ENCODE measurements around the gene TUT7. TPM values are rescaled to one million over a fixed set of nuclear protein-coding genes. Genes with fewer than 3 reads are reported as not detected.

Gene TUT7
- total RNA-seq, 6 experiments from 2014 or later: 17.8 to 23.9 (median 19.2) TPM

DNA sequence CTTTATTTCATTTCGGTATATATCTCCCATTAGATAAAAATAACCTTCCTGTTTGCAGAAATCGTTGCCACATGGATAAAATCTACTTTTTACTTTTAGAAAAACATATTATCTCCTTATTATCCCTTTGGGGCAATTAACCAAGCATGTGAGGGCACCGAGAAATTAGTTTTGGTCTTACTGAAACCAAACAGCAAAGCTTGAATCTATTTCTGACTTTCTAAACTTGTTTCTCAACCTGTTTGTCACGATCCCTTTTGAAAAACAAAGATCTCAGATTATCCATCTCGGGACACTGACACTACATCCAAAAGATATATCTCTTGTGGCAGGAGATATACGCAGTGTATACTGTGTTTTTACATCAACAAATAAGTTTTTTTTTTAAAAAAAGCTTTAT lies 2.3 kb downstream of the TUT7 start:
- DNase-seq: no peak
- TF ChIP-seq, protein P1, sequence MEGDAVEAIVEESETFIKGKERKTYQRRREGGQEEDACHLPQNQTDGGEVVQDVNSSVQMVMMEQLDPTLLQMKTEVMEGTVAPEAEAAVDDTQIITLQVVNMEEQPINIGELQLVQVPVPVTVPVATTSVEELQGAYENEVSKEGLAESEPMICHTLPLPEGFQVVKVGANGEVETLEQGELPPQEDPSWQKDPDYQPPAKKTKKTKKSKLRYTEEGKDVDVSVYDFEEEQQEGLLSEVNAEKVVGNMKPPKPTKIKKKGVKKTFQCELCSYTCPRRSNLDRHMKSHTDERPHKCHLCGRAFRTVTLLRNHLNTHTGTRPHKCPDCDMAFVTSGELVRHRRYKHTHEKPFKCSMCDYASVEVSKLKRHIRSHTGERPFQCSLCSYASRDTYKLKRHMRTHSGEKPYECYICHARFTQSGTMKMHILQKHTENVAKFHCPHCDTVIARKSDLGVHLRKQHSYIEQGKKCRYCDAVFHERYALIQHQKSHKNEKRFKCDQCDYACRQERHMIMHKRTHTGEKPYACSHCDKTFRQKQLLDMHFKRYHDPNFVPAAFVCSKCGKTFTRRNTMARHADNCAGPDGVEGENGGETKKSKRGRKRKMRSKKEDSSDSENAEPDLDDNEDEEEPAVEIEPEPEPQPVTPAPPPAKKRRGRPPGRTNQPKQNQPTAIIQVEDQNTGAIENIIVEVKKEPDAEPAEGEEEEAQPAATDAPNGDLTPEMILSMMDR (IDR thresholded peaks at IDR 0.05): no peak
- Mint-ChIP-seq H3K4me1 (ENCODE audit: low read depth) (peaks cover 66% of the 10 kb centered on the region), H3K9me3 (no peaks in the 10 kb centered on the region; the same call in 1 of the 2 replicates), H3K27me3 (ENCODE audit: insufficient read depth) (no peaks in the 10 kb centered on the region; the same call in 1 of the 2 replicates), H3K36me3 (ENCODE audit: low read depth) (peaks cover 31% of the 10 kb centered on the region), H3K4me3 (peak overlapping the region; percentile 98), H3K27ac (no peak overlapping the region; the same call in 1 of the 2 replicates)

DNA sequence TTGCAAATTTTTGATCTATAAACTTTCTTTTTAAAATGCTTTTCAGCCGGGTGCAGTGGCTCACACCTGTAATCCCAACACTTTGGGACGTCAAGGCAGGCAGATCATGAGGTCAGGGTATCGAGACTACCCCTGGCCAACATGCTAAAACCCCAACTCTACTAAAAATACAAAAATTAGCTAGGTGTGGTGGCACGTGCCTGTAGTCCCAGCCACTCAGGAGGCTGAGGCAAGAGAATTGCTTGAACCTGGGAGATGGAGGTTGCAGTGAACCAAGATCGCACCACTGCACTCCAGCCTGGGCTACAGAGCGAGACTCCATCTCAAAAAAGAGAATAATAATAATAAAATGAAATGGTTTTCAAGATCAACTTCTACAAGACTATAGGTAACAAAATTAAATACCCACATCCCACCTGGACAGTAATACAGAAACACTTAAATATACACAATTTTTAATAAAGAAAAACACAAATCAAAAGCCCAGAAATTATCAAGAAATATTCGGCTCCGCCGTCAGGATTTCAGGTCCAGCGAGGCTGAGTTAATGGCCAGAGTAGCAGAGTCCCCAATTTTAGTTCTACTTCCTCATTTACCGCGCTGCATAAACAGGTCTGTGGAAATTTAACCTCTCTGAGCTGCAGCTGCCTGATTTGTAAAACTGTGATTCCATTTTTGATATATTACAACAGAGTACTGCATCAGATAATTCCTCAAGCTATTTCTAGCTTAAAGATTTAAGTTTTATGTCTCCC lies 4.0 kb downstream of the TUT7 start:
- Mint-ChIP-seq H3K4me1 (ENCODE audit: low read depth) (peaks cover 73% of the 10 kb centered on the region), H3K27ac (no peak overlapping the region), H3K36me3 (ENCODE audit: low read depth) (peaks cover 43% of the 10 kb centered on the region), H3K27me3 (ENCODE audit: insufficient read depth) (no peaks in the 10 kb centered on the region; the same call in 1 of the 2 replicates), H3K4me3 (0 out of 2 replicates have a peak overlapping the region, but pooled peaks have one; percentile 17), H3K9me3 (no peaks in the 10 kb centered on the region; the same call in 1 of the 2 replicates)
- DNase-seq: no peak
- TF ChIP-seq, protein P1 (IDR thresholded peaks at IDR 0.05): no peak

DNA sequence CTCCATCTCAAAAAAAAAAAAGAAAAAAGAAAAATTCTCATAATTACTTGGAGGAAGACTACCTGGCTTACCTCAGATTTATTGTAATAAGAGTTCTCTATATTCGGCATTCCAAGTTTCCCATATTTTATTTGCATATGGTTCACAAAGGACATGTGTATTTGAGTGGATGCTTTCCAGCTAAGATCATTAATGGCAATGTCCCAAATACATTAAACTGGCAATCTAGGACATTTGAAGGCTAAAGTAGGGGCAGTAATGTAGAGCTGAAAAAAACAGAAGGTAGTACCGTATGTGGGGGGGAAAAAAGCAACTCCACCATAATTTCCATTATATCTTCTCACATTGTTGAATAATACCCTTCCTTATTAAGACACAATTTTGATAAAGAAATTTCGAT lies 4.9 kb downstream of the TUT7 start:
- DNase-seq: no peak

GRCh38 chr9:86347991-86348390 lies 6.2 kb downstream of the TUT7 start:
- H3K36me3 Mint-ChIP-seq (ENCODE audit: low read depth): peaks cover 49% of the 10 kb centered on the region
- H3K9me3 Mint-ChIP-seq: no peaks in the 10 kb centered on the region; the same call in 1 of the 2 replicates
- H3K27ac Mint-ChIP-seq: no peak overlapping the region

More for the DNA sequence above, 4.9 kb downstream of the TUT7 start:
- Mint-ChIP-seq H3K27me3 (ENCODE audit: insufficient read depth) (no peaks in the 10 kb centered on the region; the same call in 1 of the 2 replicates), H3K4me3 (no peak overlapping the region), H3K27ac (no peak overlapping the region), H3K4me1 (ENCODE audit: low read depth) (peaks cover 72% of the 10 kb centered on the region), H3K9me3 (no peaks in the 10 kb centered on the region; the same call in 1 of the 2 replicates), H3K36me3 (ENCODE audit: low read depth) (peaks cover 51% of the 10 kb centered on the region)
- TF ChIP-seq, protein P1 (IDR thresholded peaks at IDR 0.05): no peak

GRCh38 chr9:86344818-86345217 lies 9.4 kb downstream of the TUT7 start:
- H3K4me1 Mint-ChIP-seq (ENCODE audit: low read depth): peaks cover 73% of the 10 kb centered on the region
- peaks cover 51% of the 10 kb centered on the region for H3K36me3 Mint-ChIP-seq (ENCODE audit: low read depth)
- no peak overlapping the region for H3K4me3 Mint-ChIP-seq
- no peak overlapping the region for H3K27ac Mint-ChIP-seq
- H3K27me3 Mint-ChIP-seq (ENCODE audit: insufficient read depth): no peaks in the 10 kb centered on the region
- TF ChIP-seq, protein P1 (IDR thresholded peaks at IDR 0.05): no peak
- DNase-seq: no peak
- no peaks in the 10 kb centered on the region; the same call in 1 of the 2 replicates for H3K9me3 Mint-ChIP-seq

More at GRCh38 chr9:86347991-86348390, 6.2 kb downstream of the TUT7 start:
- Mint-ChIP-seq H3K27me3 (ENCODE audit: insufficient read depth) (no peaks in the 10 kb centered on the region), H3K4me1 (ENCODE audit: low read depth) (peaks cover 68% of the 10 kb centered on the region), H3K4me3 (no peak overlapping the region)
- DNase-seq: no peak
- TF ChIP-seq, protein P1 (IDR thresholded peaks at IDR 0.05): no peak
